Left lung (tissue), 10 donors: ENCODE measurements around the gene AKR1B15. TPM values are rescaled to one million over a fixed set of nuclear protein-coding genes. Genes with fewer than 3 reads are reported as not detected.

Experiments
- ATAC-seq: fragments of 200-7000 bp; cut with Tn5 transposase; one replicate; pipeline ENCODE4 v1.9.1; 2020; ENCODE audit warnings: moderate library complexity
- DNase-seq, 4 donors: peaks; one replicate each; pipeline ENCODE4 v3.0.0-alpha.2; 2013 to 2020
- H3K27ac ChIP-seq, 2 donors: fragments of 200-600 bp; sonication (generic) in 1 of 2; one replicate each; pipeline versions ENCODE4 v1.5.0 to v1.8.0; 2020 to 2021
- H3K27me3 ChIP-seq, 2 donors: fragments of 200-600 bp; sonication (generic) in 1 of 2; one replicate each; pipeline versions ENCODE4 v1.5.0 to v1.8.0; 2020 to 2021
- H3K36me3 ChIP-seq, 2 donors: fragments of 200-600 bp; sonication (generic) in 1 of 2; one replicate each; pipeline versions ENCODE4 v1.5.0 to v1.8.0; 2020 to 2021
- H3K4me1 ChIP-seq, 2 donors: fragments of 200-600 bp; one replicate each; pipeline ENCODE4 v1.8.0; 2021
- H3K4me3 ChIP-seq, 2 donors: fragments of 200-600 bp; sonication (generic) in 1 of 2; one replicate each; pipeline versions ENCODE4 v1.5.0 to v1.8.0; 2020 to 2021; ENCODE audit warnings: mild to moderate bottlenecking in 1 of 2
- H3K9me3 ChIP-seq, 2 donors: fragments of 200-600 bp; sonication (generic) in 1 of 2; one replicate each; pipeline versions ENCODE4 v1.5.0 to v1.8.0; 2020 to 2021
- intact Hi-C, 2 donors: fragments of 100-400 bp; cut with DNase I; formaldehyde crosslinking; loops; one replicate each; pipeline versions ENCODE4 v1.11.2 to v1.14.2; 2022
- polyA plus RNA-seq, 6 donors: library from polyadenylated mRNA; unstranded; fragments of 120-200 nt; gene quantifications; one replicate each; pipeline ENCODE4 v1.2.1, GENCODE V29; 2013; ENCODE audit not compliant: insufficient read length in 6 of 6
- total RNA-seq, 2 donors: library from RNA; stranded (reverse); fragmentation: NEBNext Ultra II Directional; extraction: Animal tissue kit (Norgen Biotek cat#: 25700); gene quantifications; one replicate each; pipeline ENCODE4 v1.2.1, GENCODE V29; 2021
- TF ChIP-seq, protein P1 (sequence below), 2 donors: fragments of 200-600 bp; sonication (generic) in 1 of 2; IDR thresholded peaks; one replicate each; pipeline versions ENCODE4 v1.5.0 to v1.8.0; 2021; ENCODE audit warnings: antibody characterized with exemption in 2 of 2
- donor health status: DM: no; HTN: yes; CAD: no.
- donor health status: DM: no; HTN: no; CAD: no.

AKR1B15 gene
- total and polyA plus RNA-seq, 8 donors: 0.09 to 0.19 (median 0.14) TPM; not detected in 3

DNA sequence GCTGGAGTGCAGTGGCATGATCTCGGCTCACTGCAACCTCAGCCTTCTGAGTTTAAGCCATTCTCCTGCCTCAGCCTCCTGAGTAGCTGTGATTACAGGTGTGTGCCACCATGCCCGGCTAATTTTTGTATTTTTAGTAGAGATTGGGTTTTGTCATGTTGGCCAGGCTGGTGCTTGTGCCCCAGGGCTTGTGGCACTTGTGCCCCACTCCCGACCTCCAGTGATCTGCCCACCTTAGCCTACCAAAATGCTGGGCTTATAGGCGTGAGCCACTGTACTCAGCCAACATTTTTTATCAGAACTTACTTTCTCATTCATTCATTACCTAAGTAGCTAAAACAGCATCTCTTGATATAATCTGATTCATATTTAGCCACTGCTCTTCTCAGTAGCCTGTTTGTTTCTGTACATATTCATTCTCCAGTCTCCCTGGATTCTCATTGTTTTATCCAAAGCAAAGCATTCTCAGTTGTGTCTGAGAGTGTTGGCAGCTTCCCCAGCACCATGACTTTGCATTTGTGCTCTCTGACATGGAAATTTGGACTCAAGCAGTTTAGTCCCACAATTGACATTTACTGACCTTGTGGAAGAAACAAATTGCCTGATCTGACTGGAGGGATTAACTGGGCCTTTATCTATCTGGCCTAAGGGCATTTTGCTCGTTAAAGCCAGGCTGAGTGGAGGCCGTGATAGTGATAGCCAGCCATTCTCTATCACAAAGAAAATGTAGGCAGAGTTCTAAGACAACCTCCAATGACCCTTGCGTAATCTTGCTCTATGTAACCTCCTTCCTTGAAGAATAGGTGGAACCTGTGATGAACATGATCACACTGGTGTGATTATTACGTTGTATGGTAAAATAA, 44.9 kb downstream of the AKR1B15 start:
- TF ChIP-seq, protein P1, sequence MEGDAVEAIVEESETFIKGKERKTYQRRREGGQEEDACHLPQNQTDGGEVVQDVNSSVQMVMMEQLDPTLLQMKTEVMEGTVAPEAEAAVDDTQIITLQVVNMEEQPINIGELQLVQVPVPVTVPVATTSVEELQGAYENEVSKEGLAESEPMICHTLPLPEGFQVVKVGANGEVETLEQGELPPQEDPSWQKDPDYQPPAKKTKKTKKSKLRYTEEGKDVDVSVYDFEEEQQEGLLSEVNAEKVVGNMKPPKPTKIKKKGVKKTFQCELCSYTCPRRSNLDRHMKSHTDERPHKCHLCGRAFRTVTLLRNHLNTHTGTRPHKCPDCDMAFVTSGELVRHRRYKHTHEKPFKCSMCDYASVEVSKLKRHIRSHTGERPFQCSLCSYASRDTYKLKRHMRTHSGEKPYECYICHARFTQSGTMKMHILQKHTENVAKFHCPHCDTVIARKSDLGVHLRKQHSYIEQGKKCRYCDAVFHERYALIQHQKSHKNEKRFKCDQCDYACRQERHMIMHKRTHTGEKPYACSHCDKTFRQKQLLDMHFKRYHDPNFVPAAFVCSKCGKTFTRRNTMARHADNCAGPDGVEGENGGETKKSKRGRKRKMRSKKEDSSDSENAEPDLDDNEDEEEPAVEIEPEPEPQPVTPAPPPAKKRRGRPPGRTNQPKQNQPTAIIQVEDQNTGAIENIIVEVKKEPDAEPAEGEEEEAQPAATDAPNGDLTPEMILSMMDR (IDR thresholded peaks at IDR 0.05): no peak
- Histone ChIP-seq H3K27ac (peak overlapping the region; percentile 73 to 74), H3K9me3 (peaks cover 0 to 4% of the 10 kb centered on the region in 2 donors), H3K27me3 (no peaks in the 10 kb centered on the region), H3K4me1 (peaks cover 0 to 5% of the 10 kb centered on the region in 2 donors), H3K36me3 (no peaks in the 10 kb centered on the region), H3K4me3 (no peak overlapping the region)
- intact Hi-C loops: no loop called here
- ATAC-seq (peak; percentile 88), DNase-seq (peak in 2 of 4 donors; percentile 19 to 73)

DNA sequence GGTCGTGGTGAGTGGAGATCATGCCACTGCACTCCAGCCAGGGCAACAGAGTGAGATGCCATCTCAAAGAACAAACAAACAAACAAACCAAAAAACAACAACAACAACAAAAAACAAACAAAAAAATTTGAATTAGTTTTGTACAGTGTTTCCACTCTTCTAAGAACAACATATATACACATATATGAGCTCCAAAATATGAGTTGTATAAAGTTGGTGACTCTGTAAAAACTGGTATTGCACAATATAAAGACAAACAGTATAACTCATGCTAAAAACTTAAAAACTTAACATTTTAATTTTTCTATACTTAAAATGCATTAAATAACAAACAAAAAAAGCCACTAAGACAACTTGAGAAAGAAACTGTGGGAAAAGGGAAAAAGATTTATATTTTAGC, 46.0 kb downstream of the AKR1B15 start:
- peak overlapping the region in 1 of 2 donors; percentile 73 for H3K27ac ChIP-seq

DNA sequence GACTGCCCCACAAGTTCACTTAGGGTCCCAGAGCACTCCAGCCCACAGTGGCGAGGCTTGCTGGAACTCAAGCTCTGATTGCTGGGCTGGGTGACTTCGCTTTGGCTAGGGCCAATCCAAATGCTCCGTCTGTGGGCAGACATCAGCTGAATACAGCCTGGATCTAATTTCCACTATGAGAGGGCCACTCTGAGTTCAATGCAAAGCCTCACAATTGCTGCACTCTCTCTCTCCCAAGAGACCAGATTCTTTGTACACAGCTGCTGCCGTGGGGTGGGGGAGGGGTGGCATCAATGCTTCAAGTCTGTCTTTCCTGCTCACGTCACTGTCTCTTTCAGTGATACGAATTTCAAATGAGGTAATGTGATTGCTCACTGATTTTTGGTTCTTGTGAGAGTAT, 50.5 kb downstream of the AKR1B15 start:
- no peak for DNase-seq
- Histone ChIP-seq H3K36me3 (no peaks in the 10 kb centered on the region), H3K27me3 (no peaks in the 10 kb centered on the region), H3K27ac (no peak overlapping the region), H3K9me3 (no peaks in the 10 kb centered on the region), H3K4me3 (no peak overlapping the region), H3K4me1 (peaks cover 0 to 8% of the 10 kb centered on the region in 2 donors)
- no peak for ATAC-seq
- TF ChIP-seq, protein P1 (IDR thresholded peaks at IDR 0.05): no peak
- intact Hi-C loops: no loop called here

More for the DNA sequence above, 46.0 kb downstream of the AKR1B15 start:
- peaks cover 0 to 4% of the 10 kb centered on the region in 2 donors for H3K9me3 ChIP-seq
- intact Hi-C loops: no loop called here
- ATAC-seq (no peak), DNase-seq (no peak)
- peaks cover 0 to 5% of the 10 kb centered on the region in 2 donors for H3K4me1 ChIP-seq
- H3K27me3 ChIP-seq: no peaks in the 10 kb centered on the region
- H3K4me3 ChIP-seq: no peak overlapping the region
- TF ChIP-seq, protein P1 (IDR thresholded peaks at IDR 0.05): no peak
- no peaks in the 10 kb centered on the region for H3K36me3 ChIP-seq

DNA sequence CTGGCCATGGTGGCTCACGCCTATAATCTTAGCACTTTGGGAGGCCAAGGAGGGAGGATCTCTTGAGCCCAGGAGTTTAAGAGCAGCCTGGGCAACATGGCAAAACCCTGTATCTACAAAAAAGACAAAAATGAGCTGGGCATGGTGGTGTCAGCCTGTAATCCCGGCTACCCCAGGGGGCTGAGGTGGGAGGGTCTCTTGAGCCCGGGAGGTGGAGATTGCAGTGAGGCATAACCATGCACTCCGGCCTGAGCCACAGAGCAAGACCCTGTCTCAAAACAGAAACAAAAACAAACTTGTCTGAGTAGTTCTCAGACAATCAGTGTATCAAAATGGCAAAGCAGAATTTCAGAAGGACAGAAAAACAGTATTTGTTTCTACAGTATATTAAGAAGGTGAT, 52.5 kb downstream of the AKR1B15 start:
- ATAC-seq (no peak), DNase-seq (no peak)
- Histone ChIP-seq H3K4me1 (peaks cover 0 to 8% of the 10 kb centered on the region in 2 donors), H3K4me3 (no peak overlapping the region), H3K27ac (no peak overlapping the region), H3K36me3 (no peaks in the 10 kb centered on the region), H3K9me3 (no peaks in the 10 kb centered on the region), H3K27me3 (no peaks in the 10 kb centered on the region)
- intact Hi-C loops: loop anchor here in 1 of 2 donors (5.0 kb wide), 1 partner anchor 89 kb away; no protein-coding TSS in a partner anchor
- TF ChIP-seq, protein P1 (IDR thresholded peaks at IDR 0.05): no peak

DNA sequence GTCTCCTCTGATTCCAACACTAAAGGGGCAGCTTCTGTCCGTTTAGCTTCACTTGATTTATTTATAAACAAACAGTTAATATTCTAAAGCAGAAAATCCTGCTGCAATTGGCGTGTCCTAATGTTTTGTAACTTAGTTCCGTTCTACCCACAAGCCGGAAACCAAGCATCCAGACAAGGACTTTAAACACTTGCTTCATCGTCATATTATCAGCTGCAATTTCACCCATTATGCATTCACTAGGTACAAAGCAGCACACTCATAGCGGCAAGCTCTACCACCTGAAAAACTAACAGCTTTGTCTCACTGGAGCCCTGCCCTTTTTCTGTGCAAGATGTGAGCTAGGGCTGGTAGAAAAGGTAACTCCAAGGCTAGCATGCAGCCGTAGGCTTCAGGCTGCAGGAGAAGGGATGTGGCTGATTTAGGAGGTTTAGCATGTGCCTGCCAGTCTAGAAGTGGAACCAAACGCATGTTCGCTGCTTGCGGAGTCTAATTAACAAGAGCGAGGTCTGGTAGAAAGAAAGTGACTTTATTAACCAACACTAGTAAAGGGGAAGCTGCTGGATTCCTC, 54.1 kb downstream of the AKR1B15 start:
- DNase-seq (peak in 2 of 4 donors; percentile 17 to 32), ATAC-seq (peak; percentile 51)
- peaks cover 0 to 11% of the 10 kb centered on the region in 2 donors for H3K4me1 ChIP-seq
- no peak overlapping the region for H3K4me3 ChIP-seq
- no peaks in the 10 kb centered on the region for H3K27me3 ChIP-seq
- no peaks in the 10 kb centered on the region for H3K36me3 ChIP-seq
- H3K27ac ChIP-seq: peak overlapping the region; percentile 47 to 71
- TF ChIP-seq, protein P1 (IDR thresholded peaks at IDR 0.05): no peak
- intact Hi-C loops: loop anchor here in 1 of 2 donors (5.0 kb wide), 1 partner anchor 91 kb away; no protein-coding TSS in a partner anchor
- no peaks in the 10 kb centered on the region for H3K9me3 ChIP-seq
